Islet of Langerhans (tissue), 1 donor: ENCODE measurements around the gene SEC14L1.

Experiments
- FAIRE-seq: peaks from one replicate; lab custom pipeline; 2011; peaks lifted over from hg19 to GRCh38; lab: Jason Lieb, UNC

SEC14L1 gene

DNA sequence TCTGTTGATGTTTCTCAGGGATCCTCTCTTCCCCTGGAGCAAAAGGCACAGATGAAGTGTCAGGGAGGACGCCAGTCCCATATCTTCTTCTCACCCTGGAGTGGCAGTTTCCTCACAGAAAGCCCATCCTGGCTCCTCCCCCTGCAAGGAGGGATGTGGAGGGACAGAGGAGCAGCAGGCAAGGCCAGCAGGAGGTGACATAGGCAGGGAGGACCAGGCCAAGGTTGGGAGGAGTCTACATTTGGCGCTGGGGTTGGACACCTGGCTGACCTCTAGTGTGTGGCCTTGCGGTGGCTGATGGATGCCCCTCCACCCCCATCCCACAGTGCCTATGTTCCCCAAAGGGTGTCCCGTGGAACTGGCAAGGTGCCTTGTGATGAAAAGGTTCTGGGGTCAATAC is 125.4 kb downstream of the SEC14L1 start:
- FAIRE-seq = no peak
